Smooth muscle cell of the brain vasculature (primary cell): ENCODE data around the gene PLXNC1.

Source experiments
- DNase-seq: peaks from one replicate; pipeline ENCODE4 v3.0.0-alpha.2; 2012; ENCODE audit warnings: low read depth, low spot score

The PLXNC1 gene

GRCh38 chr12:94264736-94265485 is 116.5 kb downstream of the PLXNC1 start:
- DNase-seq: no peak

- no peak for DNase-seq
These were observed 117.2 kb downstream of the PLXNC1 start for GRCh38 chr12:94265539-94265938.

- no peak for DNase-seq
These were observed 117.8 kb downstream of the PLXNC1 start for GRCh38 chr12:94265966-94266745.

- no peak for DNase-seq
These were observed 118.6 kb downstream of the PLXNC1 start for GRCh38 chr12:94266796-94267536.

GRCh38 chr12:94267537-94267872 is 119.1 kb downstream of the PLXNC1 start:
- DNase-seq: no peak

DNA sequence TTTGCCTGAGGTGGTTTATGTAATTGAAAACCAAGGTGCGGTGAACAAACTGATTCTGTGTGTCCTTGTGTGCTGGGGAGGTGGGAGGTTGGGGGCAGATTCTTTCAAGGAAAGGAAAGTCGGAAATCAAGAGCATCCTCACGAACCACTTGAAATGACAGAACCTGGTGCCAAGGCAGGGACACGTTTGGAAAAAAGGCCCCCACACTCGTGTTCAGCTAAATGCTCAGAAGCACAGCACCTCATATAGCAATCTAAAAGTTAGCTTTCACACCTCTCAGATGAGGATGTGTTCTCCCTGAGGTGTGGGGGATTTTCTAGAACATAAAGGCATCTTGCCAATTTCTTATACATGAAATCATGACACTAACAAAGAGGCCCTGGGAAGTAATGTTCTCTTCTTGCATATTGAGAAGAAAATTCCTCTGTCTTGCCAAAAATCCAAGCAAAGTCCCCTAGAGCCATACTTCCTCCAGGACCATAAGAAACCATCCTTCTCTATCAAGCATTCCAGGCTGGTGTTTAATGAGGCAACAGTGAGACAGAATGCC is 119.6 kb downstream of the PLXNC1 start:
- no peak for DNase-seq

- DNase-seq: no peak
These were observed 121.1 kb downstream of the PLXNC1 start for GRCh38 chr12:94269316-94269999.

DNA sequence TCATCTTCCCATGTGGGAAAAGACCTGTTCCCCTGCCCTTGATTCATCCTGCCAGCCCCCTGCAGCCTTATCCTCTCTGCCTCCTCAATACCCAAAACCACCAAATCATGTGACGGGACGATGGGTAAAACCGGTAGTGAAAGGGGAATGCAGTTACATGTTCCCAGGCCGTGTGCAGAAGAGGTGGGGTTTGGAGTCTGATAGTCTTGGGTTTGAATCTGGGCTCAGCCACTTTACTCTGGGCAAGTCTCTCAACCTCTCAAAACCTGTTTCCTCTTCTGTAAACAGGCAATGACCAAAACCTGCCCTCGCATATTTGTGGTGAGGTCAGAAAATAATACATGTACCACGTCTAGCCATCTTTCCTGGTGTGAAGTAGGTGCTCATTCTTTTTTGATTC is 123.0 kb downstream of the PLXNC1 start:
- no peak for DNase-seq

GRCh38 chr12:94272280-94272679 is 123.9 kb downstream of the PLXNC1 start:
- DNase-seq: no peak

- no peak for DNase-seq
These were observed 124.9 kb downstream of the PLXNC1 start for GRCh38 chr12:94273272-94273671.

DNA sequence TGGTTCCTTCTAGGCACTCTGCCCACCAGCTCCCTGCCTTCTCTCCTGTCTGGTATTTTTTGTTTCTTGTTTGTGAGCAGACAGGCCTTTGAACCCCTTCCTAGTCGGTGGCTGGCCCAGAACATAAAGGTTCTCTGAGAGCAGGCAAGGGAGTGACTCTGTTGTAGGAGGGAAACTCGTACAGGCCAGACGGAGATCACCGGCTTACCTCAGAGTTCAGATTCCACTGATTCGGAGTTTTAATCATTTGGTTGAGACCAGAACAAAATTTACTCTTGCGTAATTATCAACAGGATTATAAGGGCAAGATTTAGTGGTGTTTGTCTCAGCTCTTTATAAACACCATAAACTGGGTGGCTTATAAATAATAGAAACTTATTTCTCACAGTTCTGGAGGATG is 128.3 kb downstream of the PLXNC1 start:
- no peak for DNase-seq

GRCh38 chr12:94277426-94278000 is 129.1 kb downstream of the PLXNC1 start:
- no peak for DNase-seq

DNA sequence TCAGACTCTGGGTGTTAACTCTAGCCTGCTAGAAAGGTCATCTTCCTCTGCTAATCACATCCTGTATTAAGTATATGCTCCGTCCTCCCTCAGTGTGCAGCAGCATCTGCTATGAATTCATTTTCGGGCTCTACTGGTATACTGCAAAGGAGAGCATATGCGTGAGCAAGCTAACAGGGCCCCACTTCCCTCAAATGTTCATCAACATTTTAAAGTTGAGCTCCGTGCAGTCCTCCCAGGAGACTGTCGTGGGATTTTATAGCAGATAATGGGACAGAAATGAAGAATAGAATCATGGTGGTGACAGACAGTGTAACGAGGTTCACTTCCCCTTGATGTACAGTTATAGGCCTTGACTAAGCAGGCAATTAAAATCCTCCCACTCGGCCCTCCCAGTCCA is 131.7 kb downstream of the PLXNC1 start:
- no peak for DNase-seq

DNA sequence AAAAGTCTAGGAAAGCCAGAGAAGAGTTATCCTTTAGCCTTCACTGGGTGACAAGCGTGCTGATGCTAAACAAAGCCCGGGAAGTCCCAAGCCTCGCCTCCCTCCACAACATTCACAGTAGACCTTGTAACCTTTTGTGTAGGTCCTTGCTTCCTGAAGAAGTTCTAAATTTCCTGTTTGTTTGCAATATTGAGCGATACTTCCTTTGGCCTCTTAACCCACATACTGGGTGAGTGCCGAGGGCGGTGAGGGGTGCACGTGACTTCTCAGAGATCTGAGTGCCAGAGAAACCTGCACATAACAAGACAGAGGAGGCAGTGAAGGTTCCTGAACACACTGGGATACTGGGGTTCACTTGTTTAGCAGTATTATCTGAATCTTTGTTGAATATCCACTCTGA is 134.3 kb downstream of the PLXNC1 start:
- DNase-seq: no peak

GRCh38 chr12:94284046-94284445 is 135.7 kb downstream of the PLXNC1 start:
- no peak for DNase-seq

DNA sequence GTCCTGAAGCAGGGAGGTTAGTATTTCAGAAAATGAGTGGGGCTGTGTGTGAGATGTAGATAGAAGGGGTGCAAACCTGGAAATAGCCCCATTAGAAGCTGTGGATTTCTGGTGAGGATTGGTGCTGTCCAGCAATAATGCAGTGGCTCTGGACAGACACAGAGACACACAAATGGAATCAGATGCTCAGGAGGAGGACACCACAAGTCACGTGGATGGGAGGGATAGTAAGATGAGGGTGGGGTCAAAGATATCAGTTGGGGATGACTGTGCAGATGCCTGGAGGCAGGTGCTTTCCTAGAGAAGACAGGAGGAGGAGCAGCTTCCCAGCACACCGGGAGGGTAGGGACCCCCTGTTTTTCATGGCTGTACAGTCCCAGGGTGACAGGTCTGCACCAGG is 136.5 kb downstream of the PLXNC1 start:
- DNase-seq: no peak

DNA sequence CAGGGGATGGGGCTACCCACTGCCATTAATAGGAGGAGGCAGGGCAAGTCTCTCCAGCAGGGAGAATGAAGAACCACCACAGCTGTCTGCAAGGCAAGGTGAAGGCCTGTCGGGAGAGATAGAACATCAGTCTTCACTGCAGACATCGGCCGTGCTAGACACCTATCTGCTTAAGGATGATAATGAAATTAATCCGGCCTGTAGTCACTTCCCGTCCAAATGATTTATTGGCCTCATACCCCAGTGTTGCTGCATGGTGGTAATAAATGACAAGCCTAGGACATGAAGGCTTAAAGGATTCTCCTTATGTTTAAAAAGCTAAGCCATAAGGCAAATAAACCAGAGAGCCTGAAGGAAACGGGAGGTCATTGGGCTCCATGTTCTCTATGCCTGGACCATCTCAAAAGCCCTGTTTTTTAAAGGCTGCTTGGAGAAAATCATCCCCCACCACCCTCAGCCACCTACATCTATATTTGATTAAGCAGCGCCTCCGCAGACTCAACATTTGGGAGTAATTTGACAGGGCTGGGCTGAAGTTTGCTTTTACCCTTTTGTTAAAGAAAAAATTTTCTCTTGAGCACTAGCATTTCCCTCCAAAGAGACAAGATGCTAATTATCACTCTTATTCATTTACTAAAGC is 137.7 kb downstream of the PLXNC1 start:
- no peak for DNase-seq

GRCh38 chr12:94286583-94287244 is 138.3 kb downstream of the PLXNC1 start:
- no peak for DNase-seq

DNA sequence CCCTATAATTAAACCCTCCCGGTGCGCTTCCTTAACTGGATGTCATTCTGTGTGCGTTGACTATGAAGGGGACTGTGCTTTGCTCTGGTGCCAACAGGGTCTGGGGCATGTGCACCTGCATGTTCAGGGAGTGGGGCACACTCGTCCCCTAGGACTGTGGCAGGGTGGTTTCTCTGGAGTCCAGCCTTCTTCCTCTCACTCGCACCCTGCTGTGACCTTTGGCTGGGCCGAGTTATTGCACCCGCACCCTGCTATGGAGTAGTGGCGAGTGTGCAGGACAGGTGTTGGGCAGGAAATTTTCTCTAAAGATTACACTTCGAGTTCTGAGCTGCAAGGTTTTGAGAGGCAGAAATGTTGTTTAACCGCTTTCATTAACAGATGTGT is 138.9 kb downstream of the PLXNC1 start:
- no peak for DNase-seq
